Stomach (tissue), 4 donors: Measurements from ENCODE around the gene SPATA21.

Experiments
- EP300 ChIP-seq: sonication (generic); formaldehyde crosslinking; IDR thresholded peaks from one replicate; pipeline ENCODE4 v1.6.1; 2017; ENCODE audit warnings: antibody characterized with exemption
- POLR2A ChIP-seq, 4 donors: fragments of 450-650 bp; IDR thresholded peaks; one replicate each; pipeline ENCODE4 v1.6.1; 2016; ENCODE audit warnings: antibody characterized with exemption in 4 of 4, control low read depth in 2 of 4, mild to moderate bottlenecking in 1 of 4, moderate library complexity in 1 of 4
- POLR2AphosphoS5 ChIP-seq, 3 donors: sonication (generic); formaldehyde crosslinking; IDR thresholded peaks; one replicate each; pipeline ENCODE4 v1.6.1; 2016; ENCODE audit warnings: antibody characterized with exemption in 3 of 3
- TF ChIP-seq, protein P1 (sequence below), 7 experiments: fragments of 450-650 bp in 4 of 7; fragments of 200-600 bp in 3 of 7; sonication (generic) in 3 of 7; IDR thresholded peaks; one replicate each; pipeline ENCODE4 v1.5.1; 2016 to 2019; ENCODE audit warnings: antibody characterized with exemption in 7 of 7, control low read depth in 2 of 7, mild to moderate bottlenecking in 1 of 7

DNA sequence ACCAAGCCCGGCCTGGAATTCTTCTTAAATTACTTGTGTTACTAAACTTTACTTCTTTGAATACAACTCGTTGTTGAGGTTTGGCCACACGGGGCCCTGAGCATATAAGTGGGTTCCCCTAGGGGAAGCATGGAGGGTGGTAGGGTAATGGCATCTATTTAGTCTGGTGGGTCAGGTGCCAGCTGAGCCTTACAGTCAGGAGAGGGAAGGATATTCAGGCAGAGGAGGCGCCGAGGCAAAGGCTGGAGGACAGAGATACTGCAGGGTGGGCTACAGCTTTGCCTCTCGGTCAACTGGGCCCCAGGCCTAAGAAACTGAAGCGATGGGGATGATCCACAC, 2.9 kb upstream of the SPATA21 start:
- TF ChIP-seq, protein P1, sequence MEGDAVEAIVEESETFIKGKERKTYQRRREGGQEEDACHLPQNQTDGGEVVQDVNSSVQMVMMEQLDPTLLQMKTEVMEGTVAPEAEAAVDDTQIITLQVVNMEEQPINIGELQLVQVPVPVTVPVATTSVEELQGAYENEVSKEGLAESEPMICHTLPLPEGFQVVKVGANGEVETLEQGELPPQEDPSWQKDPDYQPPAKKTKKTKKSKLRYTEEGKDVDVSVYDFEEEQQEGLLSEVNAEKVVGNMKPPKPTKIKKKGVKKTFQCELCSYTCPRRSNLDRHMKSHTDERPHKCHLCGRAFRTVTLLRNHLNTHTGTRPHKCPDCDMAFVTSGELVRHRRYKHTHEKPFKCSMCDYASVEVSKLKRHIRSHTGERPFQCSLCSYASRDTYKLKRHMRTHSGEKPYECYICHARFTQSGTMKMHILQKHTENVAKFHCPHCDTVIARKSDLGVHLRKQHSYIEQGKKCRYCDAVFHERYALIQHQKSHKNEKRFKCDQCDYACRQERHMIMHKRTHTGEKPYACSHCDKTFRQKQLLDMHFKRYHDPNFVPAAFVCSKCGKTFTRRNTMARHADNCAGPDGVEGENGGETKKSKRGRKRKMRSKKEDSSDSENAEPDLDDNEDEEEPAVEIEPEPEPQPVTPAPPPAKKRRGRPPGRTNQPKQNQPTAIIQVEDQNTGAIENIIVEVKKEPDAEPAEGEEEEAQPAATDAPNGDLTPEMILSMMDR (IDR thresholded peaks at IDR 0.05): no peak
- TF ChIP-seq EP300: no peak
- TF ChIP-seq POLR2A (IDR thresholded peaks at IDR 0.05): no peak
- TF ChIP-seq POLR2AphosphoS5 (IDR thresholded peaks at IDR 0.05): no peak
